Left hindlimb (tissue), 1 donor: Measurements from ENCODE around the gene YIF1A.
"Not testable (repeated sequence)": the region's sequence is repeated elsewhere in the genome, so short reads cannot be mapped to it uniquely, and the experiment has no call there.

ENCODE experiments used
- DNase-seq: peaks from one replicate; pipeline ENCODE4 v3.0.0-alpha.2; 2018

YIF1A gene

GRCh38 chr11:66267379-66268243 is 21.3 kb downstream of the YIF1A start:
- peak; percentile 96 for DNase-seq

GRCh38 chr11:66267039-66267378 is 21.9 kb downstream of the YIF1A start:
- no peak for DNase-seq

- DNase-seq = no peak
Observed at GRCh38 chr11:66266378-66267038, 22.4 kb downstream of the YIF1A start.

- no peak for DNase-seq
Observed at GRCh38 chr11:66265531-66266377, 23.2 kb downstream of the YIF1A start.

GRCh38 chr11:66264914-66265313 is 24.0 kb downstream of the YIF1A start:
- no peak for DNase-seq

- no peak for DNase-seq
Observed at GRCh38 chr11:66264383-66264782, 24.6 kb downstream of the YIF1A start.

GRCh38 chr11:66263785-66264184 is 25.2 kb downstream of the YIF1A start:
- DNase-seq = no peak

GRCh38 chr11:66263231-66263630 is 25.7 kb downstream of the YIF1A start:
- DNase-seq = no peak

GRCh38 chr11:66262696-66263095 is 26.2 kb downstream of the YIF1A start:
- DNase-seq = no peak

- no peak for DNase-seq
Observed at GRCh38 chr11:66262191-66262590, 26.8 kb downstream of the YIF1A start.

- DNase-seq = no peak
Observed at GRCh38 chr11:66261578-66261977, 27.4 kb downstream of the YIF1A start.

- DNase-seq = no peak
Observed at GRCh38 chr11:66259956-66260355, 29.0 kb downstream of the YIF1A start.

GRCh38 chr11:66259225-66259624 is 29.7 kb downstream of the YIF1A start:
- DNase-seq = no peak

- DNase-seq = no peak
Observed at GRCh38 chr11:66258473-66258893, 30.5 kb downstream of the YIF1A start.

GRCh38 chr11:66253081-66253480 is 35.9 kb downstream of the YIF1A start:
- DNase-seq = not testable (repeated sequence)

- DNase-seq = no peak
Observed at GRCh38 chr11:66251809-66252208, 37.1 kb downstream of the YIF1A start.

GRCh38 chr11:66248903-66249302 is 40.0 kb downstream of the YIF1A start:
- DNase-seq = no peak

GRCh38 chr11:66247801-66248200 is 41.1 kb downstream of the YIF1A start:
- DNase-seq = no peak

GRCh38 chr11:66247295-66247694 is 41.6 kb downstream of the YIF1A start:
- DNase-seq = no peak

GRCh38 chr11:66243782-66244535 is 45.0 kb downstream of the YIF1A start:
- DNase-seq = no peak

GRCh38 chr11:66242095-66242765 is 46.7 kb downstream of the YIF1A start:
- no peak for DNase-seq

- no peak for DNase-seq
Observed at GRCh38 chr11:66240781-66241136, 48.2 kb downstream of the YIF1A start.
